ENCODE measurements around the gene HTRA1.
A peak's percentile ranks its signal among the peaks of the same experiment; 100 is the strongest.

The HTRA1 gene

GRCh38 chr10:122519873-122520272, 58.5 kb downstream of the HTRA1 start:
- peaks cover 20 to 29% (median 24%) of the 10 kb centered on the region in 10 experiments for H3K4me1 ChIP-seq
- H3K9ac ChIP-seq = no peak overlapping the region
- peak overlapping the region in 3 of 11 experiments; percentile 22 to 90 (median 46); a peak in 5 of 22 replicates for H3K27ac ChIP-seq
- H3K4me2 ChIP-seq = no peak overlapping the region
- TF ChIP-seq Cebpa-rat (IDR thresholded peaks at IDR 0.05) = no peak
- H3K9me3 ChIP-seq (replicated peaks in 1 of 11) = peaks cover 8 to 14% (median 10%) of the 10 kb centered on the region in 11 experiments
- no peaks in the 10 kb centered on the region for H3K36me3 ChIP-seq
- no peaks in the 10 kb centered on the region for H3K27me3 ChIP-seq
- H4K20me1 ChIP-seq = no peaks in the 10 kb centered on the region
- H3K4me3 ChIP-seq = no peak overlapping the region

GRCh38 chr10:122521011-122521410, 59.7 kb downstream of the HTRA1 start:
- Histone ChIP-seq H3K4me1 (peaks cover 9 to 19% (median 15%) of the 10 kb centered on the region in 10 experiments), H3K27me3 (no peaks in the 10 kb centered on the region), H3K9ac (no peak overlapping the region), H3K9me3 (replicated peaks in 1 of 11) (peaks cover 8 to 14% (median 10%) of the 10 kb centered on the region in 11 experiments), H3K36me3 (no peaks in the 10 kb centered on the region), H3K4me3 (no peak overlapping the region), H3K27ac (peak overlapping the region in 3 of 11 experiments; percentile 22 to 46 (median 36); a peak in 6 of 22 replicates), H4K20me1 (no peaks in the 10 kb centered on the region), H3K4me2 (peak overlapping the region in 2 of 11 experiments; percentile 5 to 28; a peak in 2 of 22 replicates)
- TF ChIP-seq Cebpa-rat (IDR thresholded peaks at IDR 0.05) = no peak

GRCh38 chr10:122524811-122525210, 63.5 kb downstream of the HTRA1 start:
- Histone ChIP-seq H3K27me3 (no peaks in the 10 kb centered on the region), H3K9ac (no peak overlapping the region), H3K4me1 (peaks cover 8 to 30% (median 18%) of the 10 kb centered on the region in 10 experiments; a peak in 16 of 20 replicates), H4K20me1 (no peaks in the 10 kb centered on the region), H3K27ac (no peak overlapping the region), H3K4me2 (no peak overlapping the region), H3K36me3 (no peaks in the 10 kb centered on the region), H3K9me3 (replicated peaks in 1 of 11) (peaks cover 8 to 15% (median 10%) of the 10 kb centered on the region in 11 experiments), H3K4me3 (no peak overlapping the region)
- no peak for TF ChIP-seq Cebpa-rat (IDR thresholded peaks at IDR 0.05)

GRCh38 chr10:122525788-122526187, 64.4 kb downstream of the HTRA1 start:
- no peak overlapping the region for H3K4me3 ChIP-seq
- H4K20me1 ChIP-seq = no peaks in the 10 kb centered on the region
- H3K4me1 ChIP-seq = peaks cover 13 to 40% (median 26%) of the 10 kb centered on the region in 10 experiments; a peak in 16 of 20 replicates
- no peak for TF ChIP-seq Cebpa-rat (IDR thresholded peaks at IDR 0.05)
- H3K27ac ChIP-seq = peak overlapping the region in 3 of 11 experiments; percentile 10 to 19 (median 12); a peak in 3 of 22 replicates
- no peak overlapping the region for H3K9ac ChIP-seq
- H3K36me3 ChIP-seq = no peaks in the 10 kb centered on the region
- peaks cover 8 to 25% (median 10%) of the 10 kb centered on the region in 11 experiments for H3K9me3 ChIP-seq (replicated peaks in 1 of 11)
- no peaks in the 10 kb centered on the region for H3K27me3 ChIP-seq
- H3K4me2 ChIP-seq = peak overlapping the region in 6 of 11 experiments; percentile 8 to 51 (median 33); a peak in 6 of 22 replicates

- Histone ChIP-seq H3K4me2 (peak overlapping the region in 9 of 11 experiments; percentile 8 to 51 (median 38); a peak in 12 of 22 replicates), H3K36me3 (no peaks in the 10 kb centered on the region), H3K9ac (no peak overlapping the region), H3K9me3 (replicated peaks in 1 of 11) (peaks cover 8 to 26% (median 10%) of the 10 kb centered on the region in 11 experiments), H3K4me3 (no peak overlapping the region), H3K4me1 (peaks cover 13 to 44% (median 26%) of the 10 kb centered on the region in 10 experiments; a peak in 16 of 20 replicates), H3K27ac (peak overlapping the region in 4 of 11 experiments; percentile 12 to 38 (median 22); a peak in 5 of 22 replicates), H3K27me3 (no peaks in the 10 kb centered on the region), H4K20me1 (no peaks in the 10 kb centered on the region)
- no peak for TF ChIP-seq Cebpa-rat (IDR thresholded peaks at IDR 0.05)
Observed at GRCh38 chr10:122526892-122527291, 65.5 kb downstream of the HTRA1 start.

GRCh38 chr10:122530177-122530576, 68.8 kb downstream of the HTRA1 start:
- Histone ChIP-seq H3K27ac (peak overlapping the region in 3 of 11 experiments; percentile 28 to 56 (median 43); a peak in 6 of 22 replicates), H4K20me1 (no peaks in the 10 kb centered on the region), H3K4me2 (peak overlapping the region in 10 of 11 experiments; percentile 4 to 67 (median 36); a peak in 14 of 22 replicates), H3K4me3 (no peak overlapping the region), H3K9ac (no peak overlapping the region), H3K27me3 (no peaks in the 10 kb centered on the region), H3K4me1 (peaks cover 13 to 44% (median 26%) of the 10 kb centered on the region in 10 experiments; a peak in 16 of 20 replicates), H3K36me3 (no peaks in the 10 kb centered on the region), H3K9me3 (replicated peaks in 1 of 11) (peaks cover 0 to 12% (median 0%) of the 10 kb centered on the region in 11 experiments; a peak in 3 of 22 replicates)
- no peak for TF ChIP-seq Cebpa-rat (IDR thresholded peaks at IDR 0.05)

GRCh38 chr10:122531261-122531660, 69.9 kb downstream of the HTRA1 start:
- H3K36me3 ChIP-seq = no peaks in the 10 kb centered on the region
- H3K27me3 ChIP-seq = no peaks in the 10 kb centered on the region
- H3K4me3 ChIP-seq = no peak overlapping the region
- no peak overlapping the region for H3K27ac ChIP-seq
- H3K9me3 ChIP-seq (replicated peaks in 1 of 11) = peaks cover 0 to 13% (median under 1%) of the 10 kb centered on the region in 11 experiments; a peak in 10 of 22 replicates
- H3K4me1 ChIP-seq = peaks cover 13 to 49% (median 24%) of the 10 kb centered on the region in 10 experiments; a peak in 16 of 20 replicates
- H3K4me2 ChIP-seq = peak overlapping the region in 1 of 11 experiments; percentile 60; a peak in 1 of 22 replicates
- H3K9ac ChIP-seq = no peak overlapping the region
- no peak for TF ChIP-seq Cebpa-rat (IDR thresholded peaks at IDR 0.05)
- no peaks in the 10 kb centered on the region for H4K20me1 ChIP-seq

GRCh38 chr10:122531939-122532338, 70.6 kb downstream of the HTRA1 start:
- Histone ChIP-seq H3K4me1 (peaks cover 13 to 44% (median 18%) of the 10 kb centered on the region in 10 experiments; a peak in 15 of 20 replicates), H3K9me3 (replicated peaks in 1 of 11) (peaks cover 0 to 19% (median 8%) of the 10 kb centered on the region in 11 experiments; a peak in 13 of 22 replicates), H4K20me1 (no peaks in the 10 kb centered on the region), H3K9ac (no peak overlapping the region), H3K27me3 (no peaks in the 10 kb centered on the region), H3K4me2 (no peak overlapping the region), H3K36me3 (no peaks in the 10 kb centered on the region), H3K27ac (no peak overlapping the region), H3K4me3 (no peak overlapping the region)
- no peak for TF ChIP-seq Cebpa-rat (IDR thresholded peaks at IDR 0.05)

GRCh38 chr10:122532601-122533296, 71.4 kb downstream of the HTRA1 start:
- Histone ChIP-seq H3K4me1 (peaks cover 13 to 47% (median 16%) of the 10 kb centered on the region in 10 experiments; a peak in 15 of 20 replicates), H3K27me3 (no peaks in the 10 kb centered on the region), H3K36me3 (no peaks in the 10 kb centered on the region), H3K9ac (no peak overlapping the region), H3K27ac (no peak overlapping the region), H3K4me3 (no peak overlapping the region), H3K4me2 (no peak overlapping the region), H4K20me1 (no peaks in the 10 kb centered on the region), H3K9me3 (replicated peaks in 1 of 11) (peaks cover 7 to 27% (median 15%) of the 10 kb centered on the region in 11 experiments; a peak in 20 of 22 replicates)
- TF ChIP-seq Cebpa-rat (IDR thresholded peaks at IDR 0.05) = no peak
